Calu3 (cell line): ENCODE measurements around the gene GAS2. TPM values are rescaled to one million over a fixed set of nuclear protein-coding genes. Genes with fewer than 3 reads are reported as not detected.

Source experiments
- BruUV-seq: library from RNA; stranded (reverse); fragments of 400-500 nt; replicated peaks from 2 replicates; lab custom pipeline; 2021; lab: Mats Ljungman, UMichigan
- CTCF ChIA-PET: fragments of 300-600 bp; sonication (Branson Sonifier 250); formaldehyde crosslinking; loops from one replicate; lab custom pipeline; 2022; ENCODE audit warnings: antibody characterized with exemption; lab: Charles Lee
- DNase-seq: peaks from one replicate; pipeline ENCODE4 v3.0.0; 2022
- H3K27ac Mint-ChIP-seq: one replicate; pipeline ENCODE4 v1.8.0; 2022; ENCODE audit warnings: mixed read lengths; ENCODE audit not compliant: unreplicated experiment
- H3K27me3 Mint-ChIP-seq: one replicate; pipeline ENCODE4 v1.8.0; 2022; ENCODE audit warnings: mixed read lengths; ENCODE audit not compliant: unreplicated experiment
- H3K36me3 Mint-ChIP-seq: one replicate; pipeline ENCODE4 v1.8.0; 2022; ENCODE audit warnings: mild to moderate bottlenecking, moderate library complexity, mixed read lengths; ENCODE audit not compliant: insufficient read depth, unreplicated experiment
- H3K4me1 Mint-ChIP-seq: one replicate; pipeline ENCODE4 v1.8.0; 2022; ENCODE audit warnings: mild to moderate bottlenecking, low read depth, mixed read lengths; ENCODE audit not compliant: unreplicated experiment
- H3K4me3 Mint-ChIP-seq: one replicate; pipeline ENCODE4 v1.8.0; 2022; ENCODE audit warnings: mild to moderate bottlenecking, low read depth, moderate library complexity, mixed read lengths; ENCODE audit not compliant: unreplicated experiment
- H3K9me3 Mint-ChIP-seq: one replicate; pipeline ENCODE4 v1.8.0; 2022; ENCODE audit warnings: low read depth, mixed read lengths; ENCODE audit not compliant: unreplicated experiment
- intact Hi-C: fragments of 100-400 bp; cut with micrococcal nuclease; formaldehyde crosslinking; loops from one replicate; pipeline ENCODE4 v1.10.0; 2022; ENCODE audit not compliant: unreplicated experiment
- total RNA-seq: library from RNA; stranded (reverse); gene quantifications from 2 replicates; pipeline ENCODE4 v1.2.3, GENCODE V29; 2022
- TF ChIP-seq, protein P1 (sequence below): fragments of 200-600 bp; IDR thresholded peaks from one replicate; pipeline ENCODE4 v1.8.0; 2022; ENCODE audit warnings: antibody characterized with exemption; ENCODE audit not compliant: unreplicated experiment

The GAS2 gene
- total RNA-seq, 1 experiment from 2014 or later = 3.9 TPM

DNA sequence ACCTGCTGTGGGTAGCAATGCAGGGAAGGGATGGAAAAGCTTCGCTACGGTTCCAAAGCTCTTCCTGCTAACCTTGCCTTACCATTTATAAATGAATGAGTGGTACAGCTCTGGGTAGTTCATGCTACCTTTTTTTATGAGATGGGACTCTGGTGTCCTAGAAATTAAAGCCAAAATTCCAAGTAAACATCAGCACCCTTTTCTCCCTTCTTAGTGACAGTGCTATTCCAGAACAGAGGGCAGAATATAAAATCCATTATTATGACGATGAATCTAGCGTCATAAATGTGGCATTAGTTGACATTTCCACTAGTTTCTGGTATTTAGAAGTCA, 163.6 kb downstream of the GAS2 start:
- peaks cover 13% of the 10 kb centered on the region for H3K36me3 Mint-ChIP-seq
- intact Hi-C loops = no loop called here
- TF ChIP-seq, protein P1, sequence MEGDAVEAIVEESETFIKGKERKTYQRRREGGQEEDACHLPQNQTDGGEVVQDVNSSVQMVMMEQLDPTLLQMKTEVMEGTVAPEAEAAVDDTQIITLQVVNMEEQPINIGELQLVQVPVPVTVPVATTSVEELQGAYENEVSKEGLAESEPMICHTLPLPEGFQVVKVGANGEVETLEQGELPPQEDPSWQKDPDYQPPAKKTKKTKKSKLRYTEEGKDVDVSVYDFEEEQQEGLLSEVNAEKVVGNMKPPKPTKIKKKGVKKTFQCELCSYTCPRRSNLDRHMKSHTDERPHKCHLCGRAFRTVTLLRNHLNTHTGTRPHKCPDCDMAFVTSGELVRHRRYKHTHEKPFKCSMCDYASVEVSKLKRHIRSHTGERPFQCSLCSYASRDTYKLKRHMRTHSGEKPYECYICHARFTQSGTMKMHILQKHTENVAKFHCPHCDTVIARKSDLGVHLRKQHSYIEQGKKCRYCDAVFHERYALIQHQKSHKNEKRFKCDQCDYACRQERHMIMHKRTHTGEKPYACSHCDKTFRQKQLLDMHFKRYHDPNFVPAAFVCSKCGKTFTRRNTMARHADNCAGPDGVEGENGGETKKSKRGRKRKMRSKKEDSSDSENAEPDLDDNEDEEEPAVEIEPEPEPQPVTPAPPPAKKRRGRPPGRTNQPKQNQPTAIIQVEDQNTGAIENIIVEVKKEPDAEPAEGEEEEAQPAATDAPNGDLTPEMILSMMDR = no peak
- peak overlapping the region; percentile 85 for H3K4me3 Mint-ChIP-seq
- H3K27me3 Mint-ChIP-seq = no peaks in the 10 kb centered on the region
- no peaks in the 10 kb centered on the region for H3K9me3 Mint-ChIP-seq
- BruUV-seq = no TSS peak
- H3K4me1 Mint-ChIP-seq = peaks cover 12% of the 10 kb centered on the region
- peak overlapping the region; percentile 80 for H3K27ac Mint-ChIP-seq
- DNase-seq = no peak
- CTCF ChIA-PET = interaction anchor here (0.5 to 1.9 kb wide), 11 partner anchors 38 to 1080 kb away, joined by 3 to 7 read pairs (median 4); no protein-coding TSS in a partner anchor

DNA sequence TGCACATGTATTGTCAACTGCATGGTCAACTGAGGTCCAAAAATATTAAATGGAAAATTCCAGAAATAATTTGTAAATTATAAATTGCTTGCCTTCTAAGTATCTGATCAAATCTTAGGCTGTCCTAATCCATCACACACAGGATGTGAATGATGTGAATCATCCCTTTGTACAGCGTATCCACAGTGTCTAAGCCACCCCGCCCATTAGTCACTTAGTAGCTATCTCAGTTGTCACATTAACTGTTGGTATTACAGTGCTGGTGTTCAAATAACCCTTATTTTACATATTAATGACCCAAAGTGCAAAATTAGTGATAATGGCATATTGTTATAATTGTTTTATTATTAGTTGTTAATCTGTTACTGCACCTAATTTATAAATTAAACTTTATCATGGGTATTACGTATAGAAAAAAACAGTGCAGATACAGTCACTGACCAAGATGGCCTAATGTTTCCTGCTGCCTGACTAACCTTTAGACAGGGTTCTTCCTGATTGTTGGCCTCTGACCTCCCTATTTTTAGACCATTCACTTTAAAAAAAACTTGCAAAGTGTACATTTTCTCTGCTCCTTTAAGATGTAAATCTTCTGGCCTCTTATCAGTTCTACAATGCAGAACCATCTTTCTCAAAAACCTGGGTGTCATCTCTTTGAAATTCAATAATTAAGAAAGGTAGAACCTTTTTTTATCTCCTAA, 166.1 kb downstream of the GAS2 start:
- Mint-ChIP-seq H3K4me1 (peaks cover 12% of the 10 kb centered on the region), H3K27ac (no peak overlapping the region), H3K27me3 (no peaks in the 10 kb centered on the region), H3K9me3 (no peaks in the 10 kb centered on the region), H3K36me3 (peaks cover 13% of the 10 kb centered on the region), H3K4me3 (no peak overlapping the region)
- no TSS peak for BruUV-seq
- DNase-seq = no peak
- TF ChIP-seq, protein P1 = no peak
- intact Hi-C loops = no loop called here
- CTCF ChIA-PET = no interaction called here

DNA sequence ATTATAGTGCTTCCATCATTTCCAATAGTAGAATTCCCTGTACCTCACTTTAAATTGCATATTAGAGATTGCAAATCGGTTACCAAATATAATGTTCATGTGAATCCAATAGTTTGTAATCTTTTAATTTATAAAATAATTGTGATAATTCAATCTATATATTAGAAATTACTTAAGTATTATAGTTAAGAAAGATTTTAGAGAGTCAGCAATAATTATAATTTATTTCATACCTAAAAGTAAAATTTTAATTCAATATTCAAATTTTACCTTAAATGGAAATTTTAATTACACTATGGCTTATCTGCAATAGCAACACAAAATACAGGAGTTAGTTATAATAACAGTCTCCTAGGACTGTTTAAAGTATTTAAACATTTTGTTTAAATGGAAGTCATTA, 180.3 kb downstream of the GAS2 start:
- intact Hi-C loops = no loop called here
- no peak overlapping the region for H3K4me3 Mint-ChIP-seq
- DNase-seq = no peak
- TF ChIP-seq, protein P1 = no peak
- CTCF ChIA-PET = no interaction called here
- H3K9me3 Mint-ChIP-seq = peaks cover 7% of the 10 kb centered on the region
- H3K36me3 Mint-ChIP-seq = no peaks in the 10 kb centered on the region
- no peaks in the 10 kb centered on the region for H3K27me3 Mint-ChIP-seq
- H3K4me1 Mint-ChIP-seq = no peaks in the 10 kb centered on the region
- H3K27ac Mint-ChIP-seq = no peak overlapping the region
- BruUV-seq = no TSS peak

DNA sequence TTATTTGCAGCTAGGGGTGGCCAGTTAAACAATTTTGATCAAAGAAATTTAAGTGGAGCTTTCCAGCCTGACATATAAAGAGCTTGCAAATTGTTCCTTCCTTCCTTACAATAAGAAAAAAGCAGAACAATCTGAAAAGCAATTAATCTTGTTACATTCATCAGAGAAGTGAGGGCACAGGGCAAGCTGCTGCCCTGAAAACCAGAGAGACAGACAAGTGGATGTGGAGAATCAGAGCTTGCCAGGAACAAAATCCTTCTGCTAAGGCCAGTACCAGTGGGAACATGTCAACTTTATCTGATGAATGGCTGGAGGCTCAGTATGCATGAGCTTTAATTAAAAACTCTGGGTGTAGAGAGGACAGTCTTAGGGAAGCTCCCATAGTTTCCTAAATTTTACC, 185.1 kb downstream of the GAS2 start:
- H3K27ac Mint-ChIP-seq = no peak overlapping the region
- CTCF ChIA-PET = no interaction called here
- H3K4me1 Mint-ChIP-seq = no peaks in the 10 kb centered on the region
- DNase-seq = no peak
- TF ChIP-seq, protein P1 = no peak
- no TSS peak for BruUV-seq
- H3K4me3 Mint-ChIP-seq = no peak overlapping the region
- no peaks in the 10 kb centered on the region for H3K9me3 Mint-ChIP-seq
- no peaks in the 10 kb centered on the region for H3K36me3 Mint-ChIP-seq
- intact Hi-C loops = no loop called here
- no peaks in the 10 kb centered on the region for H3K27me3 Mint-ChIP-seq
